HG03565 (cell line): ENCODE measurements around the gene SLC34A1.

Source experiments
- ATAC-seq: cut with Tn5 transposase; IDR thresholded peaks from one replicate; pipeline ENCODE4 v1.9.1; 2021; ENCODE audit warnings: mild to moderate bottlenecking, moderate library complexity; ENCODE audit not compliant: unreplicated experiment

The SLC34A1 gene

GRCh38 chr5:177430140-177430951, 46.1 kb downstream of the SLC34A1 start:
- no peak for ATAC-seq

- no peak for ATAC-seq
Observed at GRCh38 chr5:177430972-177431316, 46.7 kb downstream of the SLC34A1 start.

GRCh38 chr5:177431317-177432142, 47.3 kb downstream of the SLC34A1 start:
- peak; percentile 30 for ATAC-seq

GRCh38 chr5:177432143-177432838, 48.1 kb downstream of the SLC34A1 start:
- no peak for ATAC-seq

GRCh38 chr5:177432839-177433657, 48.8 kb downstream of the SLC34A1 start:
- no peak for ATAC-seq

- ATAC-seq, result no peak
Observed at GRCh38 chr5:177433658-177434217, 49.5 kb downstream of the SLC34A1 start.

GRCh38 chr5:177434437-177434836, 50.2 kb downstream of the SLC34A1 start:
- no peak for ATAC-seq

GRCh38 chr5:177434942-177435738, 50.9 kb downstream of the SLC34A1 start:
- no peak for ATAC-seq

GRCh38 chr5:177435847-177436536, 51.8 kb downstream of the SLC34A1 start:
- ATAC-seq, result no peak

GRCh38 chr5:177437623-177438022, 53.4 kb downstream of the SLC34A1 start:
- no peak for ATAC-seq

- ATAC-seq, result no peak
Observed at GRCh38 chr5:177438468-177438867, 54.2 kb downstream of the SLC34A1 start.

- ATAC-seq, result no peak
Observed at GRCh38 chr5:177439518-177440053, 55.4 kb downstream of the SLC34A1 start.

GRCh38 chr5:177440211-177440989, 56.2 kb downstream of the SLC34A1 start:
- ATAC-seq, result no peak

GRCh38 chr5:177440990-177441780, 57.0 kb downstream of the SLC34A1 start:
- no peak for ATAC-seq

- no peak for ATAC-seq
Observed at GRCh38 chr5:177442066-177442826, 58.0 kb downstream of the SLC34A1 start.
